Stromal cell of bone marrow (primary cell): ENCODE data around the gene METTL16.
A peak's percentile ranks its signal among the peaks of the same experiment; 100 is the strongest.
"Not testable (repeated sequence)": the region's sequence is repeated elsewhere in the genome, so short reads cannot be mapped to it uniquely, and the experiment has no call there.

Experiments used
- DNase-seq: peaks from one replicate; pipeline ENCODE4 v3.0.0-alpha.2; 2012; ENCODE audit warnings: low read depth

The METTL16 gene

GRCh38 chr17:2450016-2450650 lies 61.6 kb downstream of the METTL16 start:
- DNase-seq = no peak

- DNase-seq = no peak
Observed at GRCh38 chr17:2449486-2449885, 62.2 kb downstream of the METTL16 start.

- DNase-seq = not testable (repeated sequence)
Observed at GRCh38 chr17:2447479-2447878, 64.2 kb downstream of the METTL16 start.

GRCh38 chr17:2445638-2446037 lies 66.0 kb downstream of the METTL16 start:
- DNase-seq = no peak

- DNase-seq = no peak
Observed at GRCh38 chr17:2444382-2444781, 67.3 kb downstream of the METTL16 start.

- no peak for DNase-seq
Observed at GRCh38 chr17:2442166-2442565, 69.5 kb downstream of the METTL16 start.

GRCh38 chr17:2440930-2441329 lies 70.8 kb downstream of the METTL16 start:
- DNase-seq = no peak

- DNase-seq = peak; percentile 53
Observed at GRCh38 chr17:2439997-2440396, 71.7 kb downstream of the METTL16 start.

- DNase-seq = peak; percentile 68
Observed at GRCh38 chr17:2438823-2439222, 72.9 kb downstream of the METTL16 start.

- no peak for DNase-seq
Observed at GRCh38 chr17:2436316-2436905, 75.3 kb downstream of the METTL16 start.

- no peak for DNase-seq
Observed at GRCh38 chr17:2435862-2436261, 75.8 kb downstream of the METTL16 start.

- no peak for DNase-seq
Observed at GRCh38 chr17:2435181-2435741, 76.4 kb downstream of the METTL16 start.

- DNase-seq = no peak
Observed at GRCh38 chr17:2433696-2434095, 78.0 kb downstream of the METTL16 start.

GRCh38 chr17:2427910-2428309 lies 83.8 kb downstream of the METTL16 start:
- DNase-seq = no peak

GRCh38 chr17:2427215-2427614 lies 84.5 kb downstream of the METTL16 start:
- DNase-seq = no peak

GRCh38 chr17:2423271-2423670 lies 88.4 kb downstream of the METTL16 start:
- DNase-seq = no peak

GRCh38 chr17:2421315-2422147 lies 90.2 kb downstream of the METTL16 start:
- no peak for DNase-seq

GRCh38 chr17:2420176-2420575 lies 91.5 kb downstream of the METTL16 start:
- DNase-seq = no peak

GRCh38 chr17:2419486-2419885 lies 92.2 kb downstream of the METTL16 start:
- DNase-seq = no peak

GRCh38 chr17:2418572-2418971 lies 93.1 kb downstream of the METTL16 start:
- no peak for DNase-seq

GRCh38 chr17:2416010-2416734 lies 95.5 kb downstream of the METTL16 start:
- DNase-seq = peak; percentile 79

- no peak for DNase-seq
Observed at GRCh38 chr17:2415081-2415480, 96.6 kb downstream of the METTL16 start.
